Brain microvascular endothelial cell (primary cell): Measurements from ENCODE around the gene CHRND.

Experiments
- DNase-seq: peaks from one replicate; pipeline ENCODE4 v3.0.0-alpha.2; 2020
- H3K27ac ChIP-seq: fragments of 250-450 bp; sonication (Bioruptor Pico); 2 replicates; pipeline ENCODE4 v1.5.1; 2020; ENCODE audit warnings: mild to moderate bottlenecking, moderate library complexity
- H3K27me3 ChIP-seq: fragments of 250-450 bp; sonication (Bioruptor Pico); replicated peaks from 2 replicates; pipeline ENCODE4 v1.5.1; 2020; ENCODE audit warnings: mild to moderate bottlenecking
- H3K36me3 ChIP-seq: fragments of 250-450 bp; sonication (Bioruptor Pico); replicated peaks from 2 replicates; pipeline ENCODE4 v1.5.1; 2020; ENCODE audit warnings: mild to moderate bottlenecking
- H3K4me3 ChIP-seq: 2 replicates; pipeline ENCODE4 v1.5.1; 2011; ENCODE audit warnings: low read depth, mild to moderate bottlenecking, control low read depth, low read length, moderate library complexity
- in situ Hi-C: cut with HindIII; loops from 2 replicates; pipeline ENCODE4 v1.10.0; 2017; ENCODE audit warnings: low sequenced_read_pairs, low pct_ligation_motif_present
- TF ChIP-seq, protein P1 (sequence below): IDR thresholded peaks from 2 replicates; pipeline ENCODE4 v1.5.1; 2011; ENCODE audit warnings: low read depth, mild to moderate bottlenecking, moderate library complexity, low read length, control low read depth, inconsistent platforms; ENCODE audit errors: missing control alignments

The CHRND gene

DNA sequence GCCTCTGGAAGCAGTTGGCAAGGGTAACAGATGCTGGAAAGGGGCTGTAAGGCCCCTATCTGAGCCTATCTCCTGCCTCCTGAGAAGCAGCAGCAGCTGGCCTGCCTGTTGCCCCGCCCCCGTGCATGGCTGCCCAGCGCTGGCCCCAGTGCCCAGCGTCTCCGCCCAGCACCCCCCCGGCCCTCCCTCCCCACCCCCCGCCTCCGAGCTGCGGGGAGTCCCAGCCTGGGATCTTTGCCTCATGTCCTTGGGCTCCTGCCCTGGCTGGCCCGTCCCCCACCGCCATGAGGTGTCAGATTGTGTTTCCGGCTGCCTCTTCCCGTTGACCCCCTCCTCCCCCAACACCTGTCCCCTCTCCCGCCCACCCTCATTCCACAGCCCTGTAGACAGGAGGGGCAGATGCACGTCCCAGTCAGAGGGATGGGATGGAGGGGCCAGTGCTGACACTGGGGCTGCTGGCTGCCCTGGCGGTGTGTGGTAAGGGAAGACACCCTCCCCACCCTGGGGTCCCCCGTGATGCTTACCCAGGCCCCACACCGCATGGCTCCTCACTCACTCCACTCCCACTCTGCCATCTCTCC is at the start of gene CHRND:
TSS of gene CHRND (plus strand) at position 370 of the 581 bp plus-strand sequence. CDS start at position 426, 56 bp downstream.
- no peak within 1 kb of the TSS for H3K4me3 ChIP-seq

DNA sequence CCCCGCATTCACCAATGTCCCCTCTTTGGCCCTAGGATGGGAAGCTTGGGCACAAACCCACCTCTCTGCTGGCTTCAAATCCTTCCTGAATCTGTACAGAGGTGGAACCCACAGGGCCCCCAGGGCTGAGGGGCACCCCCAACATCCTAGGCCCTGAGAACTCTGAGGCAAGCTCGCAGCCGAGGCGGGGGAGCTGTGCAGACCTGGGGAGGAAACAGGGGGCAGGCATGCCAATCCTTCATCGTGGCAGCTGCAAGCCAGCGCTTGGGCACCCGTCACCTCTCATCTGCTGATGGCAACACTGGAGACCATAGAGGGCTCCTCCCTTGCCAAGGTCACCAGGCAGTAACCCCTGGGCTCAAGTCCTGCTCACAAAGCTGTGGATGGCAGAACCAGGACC is 49.2 kb upstream of the CHRND start:
- H3K36me3 ChIP-seq = no peaks in the 10 kb centered on the region
- no peak for DNase-seq
- no peak overlapping the region for H3K4me3 ChIP-seq
- in situ Hi-C loops = no loop called here
- H3K27me3 ChIP-seq = peaks cover 35% of the 10 kb centered on the region
- no peak overlapping the region for H3K27ac ChIP-seq
- TF ChIP-seq, protein P1, sequence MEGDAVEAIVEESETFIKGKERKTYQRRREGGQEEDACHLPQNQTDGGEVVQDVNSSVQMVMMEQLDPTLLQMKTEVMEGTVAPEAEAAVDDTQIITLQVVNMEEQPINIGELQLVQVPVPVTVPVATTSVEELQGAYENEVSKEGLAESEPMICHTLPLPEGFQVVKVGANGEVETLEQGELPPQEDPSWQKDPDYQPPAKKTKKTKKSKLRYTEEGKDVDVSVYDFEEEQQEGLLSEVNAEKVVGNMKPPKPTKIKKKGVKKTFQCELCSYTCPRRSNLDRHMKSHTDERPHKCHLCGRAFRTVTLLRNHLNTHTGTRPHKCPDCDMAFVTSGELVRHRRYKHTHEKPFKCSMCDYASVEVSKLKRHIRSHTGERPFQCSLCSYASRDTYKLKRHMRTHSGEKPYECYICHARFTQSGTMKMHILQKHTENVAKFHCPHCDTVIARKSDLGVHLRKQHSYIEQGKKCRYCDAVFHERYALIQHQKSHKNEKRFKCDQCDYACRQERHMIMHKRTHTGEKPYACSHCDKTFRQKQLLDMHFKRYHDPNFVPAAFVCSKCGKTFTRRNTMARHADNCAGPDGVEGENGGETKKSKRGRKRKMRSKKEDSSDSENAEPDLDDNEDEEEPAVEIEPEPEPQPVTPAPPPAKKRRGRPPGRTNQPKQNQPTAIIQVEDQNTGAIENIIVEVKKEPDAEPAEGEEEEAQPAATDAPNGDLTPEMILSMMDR = no peak

More for the DNA sequence above, at the start of gene CHRND:
- Histone ChIP-seq H3K36me3 (no peaks in the 10 kb centered on the region), H3K27me3 (peaks cover 39% of the 10 kb centered on the region), H3K27ac (no peak within 1 kb of the TSS)
- no peak for DNase-seq
- TF ChIP-seq, protein P1 = no peak
- in situ Hi-C loops = no loop called here

DNA sequence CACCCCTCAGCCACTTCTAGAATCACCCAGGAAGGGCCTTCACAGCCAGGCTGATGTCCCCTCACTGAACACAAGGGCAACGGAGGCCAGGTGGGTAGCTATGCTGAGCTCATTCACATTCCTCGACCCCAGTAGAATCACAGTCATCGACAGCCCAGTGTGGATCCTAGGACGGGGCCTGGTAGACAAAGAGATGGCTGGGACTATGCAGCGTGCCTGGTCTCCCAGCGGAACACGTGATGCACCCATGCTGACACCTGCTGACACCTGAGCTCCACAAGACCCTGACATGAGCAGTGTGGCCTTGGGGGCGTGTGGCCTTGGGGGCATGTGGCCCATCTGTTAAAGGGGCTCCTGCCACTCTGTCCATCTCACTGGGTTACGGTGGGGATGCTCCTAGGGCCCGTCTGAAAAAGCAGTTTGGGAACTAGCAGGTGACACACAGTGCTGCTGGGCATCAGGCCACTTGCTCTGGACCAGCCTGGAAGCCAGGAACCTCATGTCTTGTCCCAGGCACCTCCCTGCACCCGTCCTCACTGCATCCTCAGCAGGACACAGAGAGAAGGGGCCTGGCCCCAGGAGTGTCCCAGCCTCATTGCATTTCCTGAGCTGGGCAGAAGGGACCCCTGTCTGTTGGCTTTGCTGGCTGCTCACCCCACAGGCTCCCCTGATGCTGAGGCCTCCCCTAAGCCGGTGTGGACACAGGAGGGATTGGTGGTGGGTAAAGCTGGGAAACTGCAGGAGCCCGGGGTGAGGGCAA is 48.0 kb upstream of the CHRND start:
- Histone ChIP-seq H3K4me3 (no peak overlapping the region), H3K27ac (no peak overlapping the region), H3K36me3 (no peaks in the 10 kb centered on the region), H3K27me3 (peaks cover 31% of the 10 kb centered on the region)
- in situ Hi-C loops = no loop called here
- TF ChIP-seq, protein P1 = no peak
- no peak for DNase-seq

DNA sequence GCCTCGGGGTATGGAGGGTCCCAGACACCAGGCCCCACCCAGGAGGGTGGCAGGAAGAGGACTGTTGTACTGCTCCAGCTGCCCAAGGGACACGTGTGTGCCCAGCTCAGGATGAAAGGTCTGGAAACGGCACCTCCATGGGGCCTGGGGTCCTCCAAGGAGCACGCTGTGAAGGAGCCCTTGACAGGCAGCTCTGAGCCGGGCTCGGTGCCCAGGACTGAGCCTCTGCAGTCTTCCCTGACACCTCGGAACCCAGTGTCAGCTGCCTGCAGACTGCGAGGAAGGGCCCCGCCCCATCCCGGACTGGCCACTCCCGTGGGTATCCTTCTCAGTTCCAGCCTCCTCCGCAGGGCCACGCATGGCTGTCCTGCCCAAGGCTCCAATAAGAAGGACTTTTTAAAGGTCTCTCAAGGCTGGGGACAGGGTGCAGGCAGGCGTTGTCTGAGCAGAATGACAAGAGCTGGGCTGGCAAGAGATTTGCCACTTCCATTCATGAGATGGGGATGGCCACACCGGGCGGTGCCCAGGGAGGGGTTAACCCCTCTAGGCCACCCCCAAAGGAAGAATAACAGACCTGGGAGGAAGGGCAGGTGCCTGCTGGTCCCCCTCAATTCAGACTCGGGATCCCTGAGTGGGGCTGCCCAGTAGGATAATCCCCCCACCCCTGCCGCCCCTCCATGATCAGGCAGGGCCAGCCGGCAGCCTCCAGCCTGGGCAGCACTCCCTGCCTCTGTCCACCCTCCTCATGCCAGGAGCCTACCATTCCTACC is 47.2 kb upstream of the CHRND start:
- H3K36me3 ChIP-seq = no peaks in the 10 kb centered on the region
- TF ChIP-seq, protein P1 = no peak
- DNase-seq = no peak
- in situ Hi-C loops = no loop called here
- no peak overlapping the region for H3K4me3 ChIP-seq
- no peak overlapping the region for H3K27ac ChIP-seq
- H3K27me3 ChIP-seq = peaks cover 24% of the 10 kb centered on the region

DNA sequence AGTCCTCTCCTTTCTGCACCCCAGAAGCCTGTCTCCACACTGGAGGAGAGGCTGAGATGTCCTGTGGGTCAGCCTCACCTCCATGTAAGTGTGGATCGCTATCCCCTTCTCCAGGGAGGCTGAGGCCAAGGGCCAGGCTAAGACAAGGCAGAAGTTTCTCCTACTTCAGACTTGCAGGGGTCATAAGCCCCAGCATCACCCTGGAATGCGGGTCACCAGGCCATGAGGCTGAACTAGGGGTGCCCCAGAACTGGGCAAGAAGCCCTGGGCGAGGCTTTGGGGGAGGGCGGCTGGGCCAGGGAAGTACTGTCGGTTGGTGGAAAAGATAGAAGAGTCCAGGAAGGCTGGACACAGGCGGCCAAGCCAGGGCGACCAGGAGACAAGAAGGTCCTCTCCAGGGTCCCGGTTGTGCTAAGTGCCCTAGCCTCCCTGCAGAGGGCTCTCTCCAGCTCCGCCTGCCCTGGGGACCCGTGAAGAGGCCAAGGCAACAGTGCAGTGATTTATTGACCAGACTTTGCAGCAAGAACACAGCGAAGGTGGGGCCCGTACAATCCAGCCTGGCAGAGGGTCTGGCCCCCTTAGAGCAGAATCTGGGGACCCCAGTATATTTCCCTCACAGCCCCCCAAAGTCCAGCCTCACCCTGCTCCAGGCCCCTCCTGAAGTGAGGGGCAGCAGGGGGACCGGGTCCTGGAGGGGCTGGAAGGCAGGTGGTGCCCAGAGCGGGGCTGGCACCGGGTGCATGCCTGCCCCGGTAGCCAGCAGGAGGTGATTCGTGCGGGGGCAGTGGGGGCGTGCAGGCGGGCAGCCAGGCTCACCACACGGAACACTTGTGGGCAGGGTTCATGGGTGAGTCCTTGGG is 46.4 kb upstream of the CHRND start:
- no peak overlapping the region for H3K4me3 ChIP-seq
- no peak for DNase-seq
- in situ Hi-C loops = no loop called here
- TF ChIP-seq, protein P1 = no peak
- no peaks in the 10 kb centered on the region for H3K36me3 ChIP-seq
- no peak overlapping the region for H3K27ac ChIP-seq
- peaks cover 23% of the 10 kb centered on the region for H3K27me3 ChIP-seq
